K562 (cell line): ENCODE results near the gene SC5D. TPM values are rescaled to one million over a fixed set of nuclear protein-coding genes. Genes with fewer than 3 reads are reported as not detected.

Source experiments
- BACH1 ChIP-seq: fragments of 200-800 bp; sonication (Bioruptor generic); IDR thresholded peaks from 2 replicates; pipeline ENCODE4 v1.6.1; 2016; ENCODE audit warnings: missing genetic modification characterization, missing compliant biosample characterization
- BHLHE40 ChIP-seq: IDR thresholded peaks from 2 replicates; pipeline ENCODE4 v1.6.1; 2011; ENCODE audit warnings: low read length, improper control_type of control experiment
- CBX2 ChIP-seq: fragments of 200-600 bp; sonication (generic); IDR thresholded peaks from one replicate; pipeline ENCODE4 v1.6.1; 2012; ENCODE audit warnings: mild to moderate bottlenecking, low read length, inconsistent platforms; ENCODE audit not compliant: insufficient read depth, poor library complexity, severe bottlenecking
- FOXA3 ChIP-seq, 2 experiments: fragments of 450-650 bp in 1 of 2; sonication (generic) in 1 of 2; formaldehyde crosslinking; IDR thresholded peaks in 1 of 2; conservative IDR thresholded peaks in 1 of 2; 2 replicates each; pipeline versions ENCODE4 v1.4.0 to v1.8.0; 2020 to 2022; ENCODE audit warnings: mild to moderate bottlenecking in 2 of 2, missing genetic modification reagents in 1 of 2
- SOX6 ChIP-seq: fragments of 450-650 bp; IDR thresholded peaks from 2 replicates; pipeline ENCODE4 v1.6.1; 2014; ENCODE audit warnings: mild to moderate bottlenecking
- THAP7 ChIP-seq: fragments of 250-450 bp; sonication (Bioruptor Pico); IDR thresholded peaks from 2 replicates; pipeline ENCODE4 v1.5.0; 2021
- THRAP3 ChIP-seq: fragments of 450-650 bp; IDR thresholded peaks from 2 replicates; pipeline ENCODE4 v1.6.1; 2016; ENCODE audit warnings: mild to moderate bottlenecking, inconsistent platforms, borderline replicate concordance
- ZBED1 ChIP-seq: IDR thresholded peaks from 2 replicates; pipeline ENCODE4 v1.6.1; 2014
- ZC3H4 ChIP-seq: sonication (generic); formaldehyde crosslinking; IDR thresholded peaks from 2 replicates; pipeline ENCODE4 v1.9.0; 2021; ENCODE audit warnings: missing genetic modification reagents, borderline replicate concordance
- ZNF239 ChIP-seq: fragments of 250-450 bp; sonication (Bioruptor Pico); IDR thresholded peaks from 2 replicates; pipeline ENCODE4 v1.4.0; 2020; ENCODE audit warnings: mild to moderate bottlenecking
- ZNF407 ChIP-seq: fragments of 450-650 bp; IDR thresholded peaks from 2 replicates; pipeline ENCODE4 v1.6.1; 2016; ENCODE audit warnings: low read depth
- polyA plus RNA-seq, 8 experiments: library from polyadenylated mRNA; depleted of rRNA in 4 of 8; stranded (reverse) in 5 of 8; unstranded in 3 of 8; fragments of >200 nt; fragmentation: Nextera tagmentation in 2 of 8; fragmentation: Illumina TruSeq in 1 of 8; extraction: Ambion mirVana in 2 of 8; extraction: Trizol in 1 of 8; gene quantifications; 2 replicates each; pipeline versions ENCODE4 v1.2.1 to v1.2.3, GENCODE V29; 2011 to 2014; ENCODE audit warnings: inconsistent platforms in 1 of 8, missing spikeins in 1 of 8
- total RNA-seq, 7 experiments: library from RNA; depleted of rRNA in 6 of 7; stranded (reverse); fragments of >200 nt in 6 of 7; fragmentation: Illumina TruSeq in 2 of 7; extraction: Trizol in 2 of 7; gene quantifications; 2 replicates each; pipeline versions ENCODE4 v1.2.1 to v1.2.3, GENCODE V29; 2011 to 2021; ENCODE audit warnings: low replicate concordance in 1 of 7

Gene SC5D
- total and polyA plus RNA-seq, 9 of the 15 experiments (the other 6 are each of a cell fraction or from before 2014, with no cell fraction given) = 7.6 to 84.0 (median 17.4) TPM

DNA sequence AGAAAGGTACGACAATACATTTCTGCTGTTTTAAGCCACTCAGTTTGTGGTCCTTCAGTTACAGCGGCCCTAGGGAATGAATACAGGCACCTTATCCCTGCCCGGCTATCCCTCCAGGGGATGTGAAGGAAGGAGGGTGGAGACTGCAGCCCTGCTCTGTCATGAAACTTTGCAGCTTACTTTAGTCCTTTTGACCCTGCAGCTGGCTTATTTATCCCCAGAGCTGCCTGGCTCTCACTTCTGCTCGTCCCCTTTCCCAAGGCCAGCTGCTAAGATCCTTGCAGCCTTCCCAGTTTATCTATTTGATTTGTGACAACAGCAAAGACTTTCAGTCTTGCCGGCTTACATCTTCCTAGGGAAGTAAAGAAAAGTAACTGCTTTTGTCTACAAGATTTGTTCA lies 55.2 kb downstream of the SC5D start (continued):
- TF ChIP-seq ZNF407 = no peak
- no peak for TF ChIP-seq CBX2
- no peak for TF ChIP-seq BACH1 (tag)
- TF ChIP-seq BHLHE40 = no peak
- no peak for TF ChIP-seq THRAP3
- TF ChIP-seq THAP7 = no peak
- no peak for TF ChIP-seq FOXA3 (CRISPR knock-in tag; conservative IDR thresholded peaks at IDR 0.05 in 1 of 2, IDR thresholded peaks at IDR 0.05 in 1 of 2)
- TF ChIP-seq ZBED1 = no peak
- no peak for TF ChIP-seq ZC3H4
- TF ChIP-seq SOX6 = no peak
- no peak for TF ChIP-seq ZNF239 (CRISPR knock-in tag)
